ENCODE measurements around the gene WDR46.
A peak's percentile ranks its signal among the peaks of the same experiment; 100 is the strongest.
"Not testable (repeated sequence)": the region's sequence is repeated elsewhere in the genome, so short reads cannot be mapped to it uniquely, and the experiment has no call there.

The WDR46 gene

GRCh38 chr6:33271468-33272274, 17.4 kb downstream of the WDR46 start, which contains the start of the genes RPS18 and VPS52:
RPS18 (plus strand) TSS chr6:33272075; CDS start chr6:33272120, 45 bp downstream.
VPS52 (minus strand) TSS chr6:33271876; CDS start chr6:33271675, 201 bp downstream.
- DNase-seq (ENCODE audit: insufficient read length, low spot score), result peak; percentile 71
- no peak for TF ChIP-seq CTCF (IDR thresholded peaks at IDR 0.05; ENCODE audit: insufficient read depth, missing control alignments)
- FAIRE-seq, result no peak

GRCh38 chr6:33271117-33271467, 17.9 kb downstream of the WDR46 start:
- no peak for FAIRE-seq
- no peak for DNase-seq (ENCODE audit: insufficient read length, low spot score)
- no peak for TF ChIP-seq CTCF (IDR thresholded peaks at IDR 0.05; ENCODE audit: insufficient read depth, missing control alignments)

- TF ChIP-seq CTCF (IDR thresholded peaks at IDR 0.05; ENCODE audit: insufficient read depth, missing control alignments), result no peak
- FAIRE-seq (no peak), DNase-seq (ENCODE audit: insufficient read length, low spot score) (no peak)
These were observed 25.0 kb downstream of the WDR46 start for GRCh38 chr6:33264015-33264414.

GRCh38 chr6:33262490-33262889, 26.5 kb downstream of the WDR46 start:
- not testable (repeated sequence) for DNase-seq (ENCODE audit: insufficient read length, low spot score); FAIRE-seq

GRCh38 chr6:33259032-33259431, 30.0 kb downstream of the WDR46 start:
- TF ChIP-seq CTCF (IDR thresholded peaks at IDR 0.05; ENCODE audit: insufficient read depth, missing control alignments), result no peak
- no peak for FAIRE-seq

GRCh38 chr6:33254591-33254990, 34.4 kb downstream of the WDR46 start:
- FAIRE-seq (no peak), DNase-seq (ENCODE audit: insufficient read length, low spot score) (no peak)
- no peak for TF ChIP-seq CTCF (IDR thresholded peaks at IDR 0.05; ENCODE audit: insufficient read depth, missing control alignments)

More at GRCh38 chr6:33259032-33259431, 30.0 kb downstream of the WDR46 start:
- no peak for DNase-seq (ENCODE audit: insufficient read length, low spot score)

GRCh38 chr6:33252759-33253158, 36.3 kb downstream of the WDR46 start:
- DNase-seq (ENCODE audit: insufficient read length, low spot score) (no peak), FAIRE-seq (no peak)
- TF ChIP-seq CTCF (IDR thresholded peaks at IDR 0.05; ENCODE audit: insufficient read depth, missing control alignments), result no peak

Measured in D721Med (cell line).